Aorta (tissue), 5 donors: Measurements from ENCODE around the gene TCF7L1. TPM values are rescaled to one million over a fixed set of nuclear protein-coding genes. Genes with fewer than 3 reads are reported as not detected.

ENCODE experiments used
- ATAC-seq: fragments of 200-7000 bp; cut with Tn5 transposase; one replicate; pipeline ENCODE4 v1.9.1; 2022; ENCODE audit warnings: moderate library complexity; ENCODE audit not compliant: low FRiP score
- DNase-seq, 2 donors: peaks; one replicate each; pipeline ENCODE4 v3.0.0-alpha.2; 2020
- H3K27ac ChIP-seq, 2 donors: one replicate each; pipeline ENCODE4 v1.5.1; 2013; ENCODE audit warnings: low read length in 2 of 2, mild to moderate bottlenecking in 2 of 2, moderate library complexity in 2 of 2, control low read depth in 1 of 2, inconsistent platforms in 1 of 2, low read depth in 1 of 2
- H3K27me3 ChIP-seq, 2 donors: one replicate each; pipeline ENCODE4 v1.6.1; 2013; ENCODE audit warnings: control low read depth in 1 of 2, low read length in 1 of 2, mild to moderate bottlenecking in 1 of 2, moderate library complexity in 1 of 2; ENCODE audit not compliant: insufficient read depth in 2 of 2, control insufficient read depth in 1 of 2
- H3K36me3 ChIP-seq, 2 donors: one replicate each; pipeline ENCODE4 v1.6.1; 2013; ENCODE audit warnings: control low read depth in 1 of 2, low read length in 1 of 2, mild to moderate bottlenecking in 1 of 2; ENCODE audit not compliant: insufficient read depth in 2 of 2, control insufficient read depth in 1 of 2
- H3K4me1 ChIP-seq, 2 donors: one replicate each; pipeline ENCODE4 v1.6.1; 2013; ENCODE audit warnings: low read length in 2 of 2, control low read depth in 1 of 2, mild to moderate bottlenecking in 1 of 2, moderate library complexity in 1 of 2; ENCODE audit not compliant: insufficient read depth in 2 of 2, control insufficient read depth in 1 of 2
- H3K4me3 ChIP-seq, 2 donors: one replicate each; pipeline ENCODE4 v1.5.1; 2013; ENCODE audit warnings: low read length in 2 of 2, control low read depth in 1 of 2, mild to moderate bottlenecking in 1 of 2
- H3K9me3 ChIP-seq: one replicate; pipeline ENCODE4 v1.6.1; 2013; ENCODE audit warnings: mild to moderate bottlenecking, low read length; ENCODE audit not compliant: control insufficient read depth
- WGBS, 2 donors: extraction: QIAGEN DNeasy Blood & Tissue Kit; methylation state at CpG; one replicate each; pipeline ENCODE4 v1.1.7; 2013; 5-methylcytosine and 5-hydroxymethylcytosine counted together
- intact Hi-C, 2 donors: fragments of 100-400 bp; cut with DNase I; formaldehyde crosslinking; loops; one replicate each; pipeline versions ENCODE4 v1.14.2 to v1.15.0; 2022
- polyA plus RNA-seq, 2 donors: library from polyadenylated mRNA; stranded (reverse); fragments of 200-250 nt; gene quantifications; one replicate each; pipeline ENCODE4 v1.2.3, GENCODE V29; 2013
- total RNA-seq, 2 donors: library from RNA; stranded (reverse); fragmentation: NEBNext Ultra II Directional; extraction: Animal tissue kit (Norgen Biotek cat#: 25700); gene quantifications; one replicate each; pipeline ENCODE4 v1.2.1, GENCODE V29; 2021
- donor health status: healthy with polysubstance abuse.
- donor health status: Bipolar disorder and iron deficiency.
- donor health status: DM: no; HTN: no; CAD: no.
- donor health status: DM: no; HTN: no; CAD: no.
- donor health status: DM: yes; HTN: yes; CAD: no.

TCF7L1 gene
- total and polyA plus RNA-seq, 4 donors, result 14.1 to 39.5 (median 31.8) TPM

GRCh38 chr2:85275984-85276540 lies 142.9 kb downstream of the TCF7L1 start:
- Histone ChIP-seq H3K27me3 (no peaks in the 10 kb centered on the region), H3K4me3 (peak overlapping the region in 1 of 2 donors; percentile 44), H3K27ac (peak overlapping the region; percentile 53 to 86), H3K9me3 (no peaks in the 10 kb centered on the region), H3K36me3 (no peaks in the 10 kb centered on the region), H3K4me1 (peaks cover 0 to 2% of the 10 kb centered on the region in 2 donors)
- WGBS, 2 donors, result 19 to 30% methylated on average over 9 of the region's 9 CpGs
- intact Hi-C loops, result no loop called here
- ATAC-seq (no peak), DNase-seq (no peak)

- Histone ChIP-seq H3K27me3 (no peaks in the 10 kb centered on the region), H3K4me3 (no peak overlapping the region), H3K27ac (peak overlapping the region; percentile 17 to 86), H3K36me3 (no peaks in the 10 kb centered on the region), H3K4me1 (peaks cover 0 to 2% of the 10 kb centered on the region in 2 donors), H3K9me3 (no peaks in the 10 kb centered on the region)
- 23 to 30% methylated on average over 14 of the region's 14 CpGs for WGBS, 2 donors
- ATAC-seq (peak; percentile 17), DNase-seq (no peak)
- intact Hi-C loops, result no loop called here
Observed at GRCh38 chr2:85276571-85277118, 143.5 kb downstream of the TCF7L1 start.

- ATAC-seq (peak; percentile 58), DNase-seq (peak in 1 of 2 donors; percentile 78)
- WGBS, 2 donors, result 27 to 29% methylated on average over 15 of the region's 15 CpGs
- no peak overlapping the region for H3K4me3 ChIP-seq
- no peaks in the 10 kb centered on the region for H3K36me3 ChIP-seq
- H3K27me3 ChIP-seq, result no peaks in the 10 kb centered on the region
- H3K4me1 ChIP-seq, result peaks cover 0 to 2% of the 10 kb centered on the region in 2 donors
- H3K9me3 ChIP-seq, result no peaks in the 10 kb centered on the region
- H3K27ac ChIP-seq, result peak overlapping the region; percentile 69 to 83
- intact Hi-C loops, result no loop called here
Observed at GRCh38 chr2:85277416-85278158, 144.4 kb downstream of the TCF7L1 start.

- Histone ChIP-seq H3K27me3 (no peaks in the 10 kb centered on the region), H3K9me3 (no peaks in the 10 kb centered on the region), H3K4me3 (no peak overlapping the region), H3K27ac (no peak overlapping the region), H3K4me1 (peaks cover 0 to 2% of the 10 kb centered on the region in 2 donors), H3K36me3 (no peaks in the 10 kb centered on the region)
- intact Hi-C loops, result no loop called here
- DNase-seq (no peak), ATAC-seq (no peak)
- 3 to 16% methylated on average over 2 of the region's 2 CpGs for WGBS, 2 donors
Observed at GRCh38 chr2:85278361-85278760, 145.2 kb downstream of the TCF7L1 start.

- no peak for ATAC-seq
- Histone ChIP-seq H3K9me3 (no peaks in the 10 kb centered on the region), H3K36me3 (no peaks in the 10 kb centered on the region), H3K4me1 (peaks cover 0 to 2% of the 10 kb centered on the region in 2 donors), H3K27ac (no peak overlapping the region), H3K27me3 (no peaks in the 10 kb centered on the region), H3K4me3 (no peak overlapping the region)
- no peak for DNase-seq
- intact Hi-C loops, result no loop called here
- WGBS, 2 donors, result 79 to 89% methylated on average over 6 of the region's 6 CpGs
Observed at GRCh38 chr2:85281553-85281952, 148.4 kb downstream of the TCF7L1 start.

GRCh38 chr2:85282914-85283313 lies 149.7 kb downstream of the TCF7L1 start:
- DNase-seq (no peak), ATAC-seq (no peak)
- Histone ChIP-seq H3K4me3 (no peak overlapping the region), H3K27me3 (no peaks in the 10 kb centered on the region), H3K9me3 (no peaks in the 10 kb centered on the region), H3K4me1 (peaks cover 0 to 2% of the 10 kb centered on the region in 2 donors), H3K27ac (no peak overlapping the region), H3K36me3 (no peaks in the 10 kb centered on the region)
- WGBS, 2 donors, result 94% methylated on average over 7 of the region's 7 CpGs
- intact Hi-C loops, result no loop called here

GRCh38 chr2:85283641-85284040 lies 150.4 kb downstream of the TCF7L1 start:
- H3K4me3 ChIP-seq, result no peak overlapping the region
- ATAC-seq, result no peak
- no peak overlapping the region for H3K27ac ChIP-seq
- H3K27me3 ChIP-seq, result no peaks in the 10 kb centered on the region
- intact Hi-C loops, result loop anchor here in 1 of 2 donors (2.0 kb wide), 1 partner anchor 151 kb away; the partner anchor contains the start of gene TCF7L1
- no peak for DNase-seq
- no peaks in the 10 kb centered on the region for H3K9me3 ChIP-seq
- no peaks in the 10 kb centered on the region for H3K36me3 ChIP-seq
- WGBS, 2 donors, result 91 to 92% methylated on average over 8 of the region's 8 CpGs
- no peaks in the 10 kb centered on the region for H3K4me1 ChIP-seq

- H3K27me3 ChIP-seq, result no peaks in the 10 kb centered on the region
- ATAC-seq (no peak), DNase-seq (peak in 1 of 2 donors; percentile 27)
- no peak overlapping the region for H3K4me3 ChIP-seq
- H3K9me3 ChIP-seq, result no peaks in the 10 kb centered on the region
- H3K27ac ChIP-seq, result no peak overlapping the region
- intact Hi-C loops, result no loop called here
- H3K36me3 ChIP-seq, result no peaks in the 10 kb centered on the region
- WGBS, 2 donors, result 75 to 78% methylated on average over 8 of the region's 8 CpGs
- H3K4me1 ChIP-seq, result no peaks in the 10 kb centered on the region
Observed at GRCh38 chr2:85286918-85287317, 153.7 kb downstream of the TCF7L1 start.

- H3K4me1 ChIP-seq, result no peaks in the 10 kb centered on the region
- ATAC-seq, result no peak
- H3K36me3 ChIP-seq, result no peaks in the 10 kb centered on the region
- H3K9me3 ChIP-seq, result no peaks in the 10 kb centered on the region
- intact Hi-C loops, result no loop called here
- WGBS, 2 donors, result 88 to 91% methylated on average over 7 of the region's 7 CpGs
- DNase-seq, result no peak
- H3K27me3 ChIP-seq, result no peaks in the 10 kb centered on the region
- H3K4me3 ChIP-seq, result no peak overlapping the region
- H3K27ac ChIP-seq, result no peak overlapping the region
Observed at GRCh38 chr2:85287721-85288120, 154.5 kb downstream of the TCF7L1 start.
